GM19351 (cell line): ENCODE measurements around the gene SRGAP3.

Experiments
- ATAC-seq: cut with Tn5 transposase; IDR thresholded peaks from one replicate; pipeline ENCODE4 v1.9.1; 2021; ENCODE audit warnings: mild to moderate bottlenecking, moderate library complexity; ENCODE audit not compliant: unreplicated experiment

Gene SRGAP3

GRCh38 chr3:9204253-9204992, 45.0 kb downstream of the SRGAP3 start:
- ATAC-seq = no peak

GRCh38 chr3:9203317-9203716, 46.1 kb downstream of the SRGAP3 start:
- ATAC-seq = no peak

- no peak for ATAC-seq
These were observed 46.9 kb downstream of the SRGAP3 start for GRCh38 chr3:9202546-9202945.

GRCh38 chr3:9201955-9202354, 47.5 kb downstream of the SRGAP3 start:
- ATAC-seq = no peak

- no peak for ATAC-seq
These were observed 48.2 kb downstream of the SRGAP3 start for GRCh38 chr3:9201266-9201665.

GRCh38 chr3:9199775-9200174, 49.7 kb downstream of the SRGAP3 start:
- ATAC-seq = no peak

- ATAC-seq = no peak
These were observed 50.5 kb downstream of the SRGAP3 start for GRCh38 chr3:9198899-9199335.

GRCh38 chr3:9198261-9198660, 51.2 kb downstream of the SRGAP3 start:
- no peak for ATAC-seq

- ATAC-seq = no peak
These were observed 53.4 kb downstream of the SRGAP3 start for GRCh38 chr3:9196020-9196419.

- ATAC-seq = no peak
These were observed 54.1 kb downstream of the SRGAP3 start for GRCh38 chr3:9195390-9195789.

- ATAC-seq = no peak
These were observed 54.8 kb downstream of the SRGAP3 start for GRCh38 chr3:9194509-9195184.

- ATAC-seq = no peak
These were observed 55.7 kb downstream of the SRGAP3 start for GRCh38 chr3:9193633-9194195.

GRCh38 chr3:9193211-9193610, 56.2 kb downstream of the SRGAP3 start:
- ATAC-seq = no peak

GRCh38 chr3:9192248-9193025, 57.0 kb downstream of the SRGAP3 start:
- no peak for ATAC-seq

- no peak for ATAC-seq
These were observed 59.2 kb downstream of the SRGAP3 start for GRCh38 chr3:9190276-9190675.

- ATAC-seq = no peak
These were observed 60.9 kb downstream of the SRGAP3 start for GRCh38 chr3:9188583-9188982.

GRCh38 chr3:9185701-9186100, 63.7 kb downstream of the SRGAP3 start:
- no peak for ATAC-seq

GRCh38 chr3:9185046-9185445, 64.4 kb downstream of the SRGAP3 start:
- no peak for ATAC-seq

GRCh38 chr3:9184461-9184835, 65.0 kb downstream of the SRGAP3 start:
- no peak for ATAC-seq

- ATAC-seq = no peak
These were observed 65.5 kb downstream of the SRGAP3 start for GRCh38 chr3:9183811-9184460.

- ATAC-seq = no peak
These were observed 66.4 kb downstream of the SRGAP3 start for GRCh38 chr3:9183011-9183410.
